Stromal cell of bone marrow (primary cell): ENCODE results near the gene C20orf144.

Experiments used
- DNase-seq: peaks from one replicate; pipeline ENCODE4 v3.0.0-alpha.2; 2012; ENCODE audit warnings: low read depth

Gene C20orf144

DNA sequence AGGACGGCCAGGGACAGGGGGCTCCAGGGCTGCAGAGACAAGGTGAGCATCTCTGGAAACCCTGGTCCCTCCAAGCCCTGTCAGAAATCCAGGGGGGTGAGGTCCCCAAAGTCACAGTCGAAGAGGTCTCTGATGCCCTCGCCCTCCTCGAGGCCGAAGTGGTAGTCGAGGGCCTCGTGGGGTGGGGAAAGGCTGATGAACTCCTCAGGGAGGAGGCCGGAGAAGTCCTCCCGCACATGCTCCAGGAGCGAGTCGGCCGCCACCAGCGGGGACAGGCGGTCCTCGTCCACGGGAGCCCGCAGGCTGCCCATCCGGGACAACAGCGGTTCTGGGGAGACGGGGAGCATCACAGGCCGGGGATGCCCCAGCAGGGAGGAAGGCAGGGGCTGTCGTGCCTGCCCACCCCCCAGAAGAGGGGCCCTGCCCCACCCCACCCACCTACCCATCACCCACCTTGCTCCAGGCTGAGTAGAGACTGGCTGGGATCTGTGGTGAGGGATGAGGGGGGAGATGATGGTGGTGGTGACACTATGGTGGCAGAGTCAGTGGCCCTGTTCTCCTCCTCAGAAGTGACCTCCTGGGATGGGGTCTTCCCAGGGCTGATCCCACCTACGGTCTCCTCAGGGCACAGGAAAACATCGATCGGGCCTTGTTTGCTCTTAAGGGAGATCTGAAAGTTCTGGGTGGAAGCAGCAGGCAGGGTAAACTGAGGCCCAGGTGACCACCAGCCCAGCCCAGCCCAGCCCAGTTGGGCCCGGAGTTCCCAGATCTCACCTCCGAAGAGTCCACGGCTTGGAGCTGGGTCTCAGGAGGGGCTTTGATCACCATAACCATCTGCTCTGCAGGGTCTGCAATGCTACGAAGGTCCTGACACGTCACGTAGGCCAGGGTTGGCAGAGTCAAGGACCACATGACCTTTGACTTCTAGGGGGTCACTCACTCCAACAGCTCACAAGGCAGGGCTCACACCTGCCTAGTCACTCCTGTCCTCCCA is 14.8 kb downstream of the C20orf144 start:
- DNase-seq, result no peak

DNA sequence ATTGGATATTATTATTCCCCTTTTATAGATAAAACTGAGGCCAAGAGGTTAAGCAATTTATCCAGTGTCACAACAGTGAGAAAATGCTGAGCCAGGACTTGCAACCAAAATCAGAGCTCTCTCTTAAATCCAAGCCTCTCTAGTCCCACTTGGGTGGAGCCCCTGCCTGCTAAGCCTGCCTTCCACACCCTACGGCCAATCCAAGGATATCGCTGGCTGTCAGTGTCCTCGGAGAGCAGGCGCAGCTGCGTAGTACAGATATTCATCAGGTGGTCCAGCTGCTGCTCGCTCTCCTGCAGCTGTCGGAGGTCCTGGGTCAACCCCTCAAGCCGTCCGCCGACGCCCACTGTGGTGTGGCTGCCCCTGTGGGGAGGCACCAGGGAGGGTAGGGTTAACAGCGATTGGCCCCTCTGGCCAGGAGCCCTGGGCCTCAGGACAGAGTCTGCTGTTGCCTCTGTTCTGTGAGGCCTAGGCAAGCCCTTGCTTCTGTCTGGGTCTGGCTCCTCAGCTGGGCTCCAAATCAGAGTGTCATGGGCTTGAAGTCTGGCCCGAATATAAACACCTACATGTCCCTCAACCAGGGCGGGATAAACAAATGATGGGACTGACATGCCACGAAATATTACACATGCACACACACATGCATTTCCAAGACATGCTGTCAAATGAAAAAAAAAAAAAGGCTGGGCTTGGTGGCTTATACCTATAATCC is 16.0 kb downstream of the C20orf144 start:
- DNase-seq, result no peak

DNA sequence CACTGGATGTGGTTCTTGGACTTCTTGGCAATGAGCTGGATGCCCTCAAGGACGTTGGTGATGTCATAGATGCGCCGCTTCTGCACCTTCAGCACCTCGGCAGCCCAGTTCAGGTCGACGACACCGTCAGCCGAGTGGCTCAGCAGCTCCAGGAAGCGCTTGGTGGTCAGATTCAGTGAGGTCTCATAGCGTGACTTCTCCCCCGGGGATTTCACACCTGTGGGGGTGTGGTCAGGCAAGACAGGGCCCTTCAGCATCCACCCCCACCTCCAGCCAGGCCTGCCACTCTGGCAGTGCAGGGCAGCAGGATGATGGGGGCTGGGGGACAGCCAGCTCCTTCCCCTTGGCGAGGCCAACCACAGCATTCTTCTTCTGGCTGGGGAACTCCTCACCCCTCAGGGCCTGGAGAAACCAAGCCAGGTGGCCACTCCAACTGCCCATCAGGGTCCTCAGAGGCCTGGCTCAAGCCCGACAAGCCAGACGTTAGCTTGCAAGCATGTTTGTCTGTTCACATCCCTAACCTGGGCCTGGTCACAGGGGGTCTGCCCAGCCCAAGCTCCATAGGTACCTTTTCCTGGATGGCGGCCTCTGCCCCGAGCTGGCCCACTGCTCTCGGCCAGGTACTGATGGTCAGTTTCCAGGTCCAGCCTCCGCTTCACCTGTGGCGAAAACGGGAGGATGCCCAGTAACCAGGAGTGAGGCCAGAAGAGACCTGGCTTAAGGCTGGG is 17.8 kb downstream of the C20orf144 start:
- DNase-seq, result no peak

DNA sequence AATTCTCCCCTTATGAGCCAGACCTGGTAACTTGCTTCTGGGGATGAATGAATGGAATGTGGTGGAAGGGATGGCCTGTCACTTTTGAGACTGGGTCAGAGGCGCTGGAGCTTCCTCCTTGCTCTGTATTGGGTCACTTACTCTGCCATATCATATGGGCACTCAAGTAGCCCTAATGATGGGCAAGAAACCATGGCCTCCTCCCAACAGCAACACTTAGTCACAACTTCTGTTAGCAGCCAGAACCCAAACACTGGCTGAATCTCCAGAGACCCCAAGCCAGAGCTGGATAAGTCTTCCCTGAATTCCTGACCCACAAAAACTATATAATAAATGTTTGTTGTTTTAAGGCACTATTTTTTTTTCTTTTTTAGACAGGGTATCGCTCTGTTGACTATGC is 18.6 kb downstream of the C20orf144 start:
- peak; percentile 82 for DNase-seq

DNA sequence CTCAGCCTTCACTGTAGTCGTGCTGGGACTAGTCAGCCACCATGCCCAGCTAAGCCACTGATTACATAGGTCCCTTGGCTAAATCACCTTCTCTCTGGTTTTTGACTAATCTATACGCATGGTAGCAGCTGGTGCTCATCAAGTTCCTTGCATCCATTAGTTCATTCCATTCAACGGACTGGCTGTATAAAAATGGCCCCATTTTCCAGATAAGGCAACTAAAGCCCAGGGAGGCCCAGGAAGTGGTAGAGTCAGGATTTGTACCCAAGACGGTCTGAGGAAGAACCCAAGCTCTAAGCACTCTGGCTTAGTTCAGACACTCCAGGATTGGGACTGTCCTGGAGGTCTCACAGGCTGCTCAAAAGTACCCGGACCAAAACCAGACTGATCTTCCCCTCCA is 19.2 kb downstream of the C20orf144 start:
- no peak for DNase-seq

DNA sequence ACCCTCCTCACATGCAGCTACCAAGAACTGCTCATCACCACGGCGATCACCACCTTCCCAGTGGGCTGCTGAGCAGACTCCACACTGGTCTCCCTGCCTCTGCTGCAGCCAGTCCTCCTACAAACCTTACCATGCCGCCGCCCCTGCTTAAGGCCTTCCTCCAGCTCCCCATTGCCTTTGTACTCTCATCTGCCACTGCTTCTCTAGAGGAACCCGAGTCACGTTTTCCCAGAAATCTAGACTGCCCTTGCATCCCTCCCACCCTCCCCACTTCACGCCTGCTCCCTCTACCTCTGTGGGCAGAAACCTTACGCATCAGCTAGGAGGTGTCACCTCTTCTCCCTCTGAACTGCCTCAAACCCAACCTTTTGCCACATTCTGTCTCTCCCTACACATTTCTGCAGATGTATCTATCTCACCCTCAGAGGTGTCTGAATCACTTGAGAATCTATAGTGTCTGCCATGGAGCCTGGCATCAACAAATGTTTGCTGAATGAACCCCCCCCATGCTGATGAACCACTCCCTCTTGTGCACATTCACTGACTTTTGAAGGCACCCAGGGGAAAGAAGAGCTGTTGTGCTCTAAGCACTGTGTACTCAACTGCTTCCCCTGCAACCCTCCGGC is 19.7 kb downstream of the C20orf144 start:
- no peak for DNase-seq

DNA sequence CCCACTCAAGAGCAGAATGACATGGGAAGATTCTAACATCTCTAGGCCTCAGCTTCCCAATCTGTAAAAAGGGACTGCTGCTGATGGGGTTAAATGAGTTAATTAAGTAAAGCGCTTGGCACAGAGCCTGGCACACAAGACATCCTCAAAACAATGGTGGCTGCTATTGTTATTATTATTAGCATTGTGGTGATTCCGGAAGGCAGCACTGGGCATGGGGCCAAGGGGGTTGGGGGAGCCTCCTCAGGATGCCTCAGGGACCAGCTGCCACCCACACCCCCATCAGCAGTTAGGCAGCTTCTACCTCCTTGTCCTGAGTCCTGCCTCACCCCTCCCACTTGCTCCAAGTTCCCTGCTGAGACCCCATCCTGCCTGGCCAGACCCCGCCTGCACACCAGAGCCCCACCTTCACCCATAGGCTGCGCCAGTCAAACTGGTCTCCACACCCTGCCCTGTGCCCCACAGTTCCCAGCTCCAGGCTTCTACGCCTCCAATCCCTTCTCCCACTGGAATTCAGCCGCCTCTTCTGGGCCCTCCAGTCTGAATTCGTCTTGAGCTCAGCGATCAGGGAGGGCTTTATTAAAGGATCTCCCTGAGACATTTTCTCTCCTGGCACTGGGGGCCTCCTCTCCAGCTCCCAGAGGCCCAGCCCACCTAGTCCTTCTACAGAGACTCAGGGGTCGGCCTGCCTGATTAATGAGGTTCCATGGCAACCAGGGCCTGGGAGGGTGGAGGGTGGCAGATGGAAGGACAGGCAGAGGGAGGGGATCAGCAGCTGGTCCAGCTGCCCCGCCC is 22.6 kb downstream of the C20orf144 start:
- DNase-seq, result no peak

DNA sequence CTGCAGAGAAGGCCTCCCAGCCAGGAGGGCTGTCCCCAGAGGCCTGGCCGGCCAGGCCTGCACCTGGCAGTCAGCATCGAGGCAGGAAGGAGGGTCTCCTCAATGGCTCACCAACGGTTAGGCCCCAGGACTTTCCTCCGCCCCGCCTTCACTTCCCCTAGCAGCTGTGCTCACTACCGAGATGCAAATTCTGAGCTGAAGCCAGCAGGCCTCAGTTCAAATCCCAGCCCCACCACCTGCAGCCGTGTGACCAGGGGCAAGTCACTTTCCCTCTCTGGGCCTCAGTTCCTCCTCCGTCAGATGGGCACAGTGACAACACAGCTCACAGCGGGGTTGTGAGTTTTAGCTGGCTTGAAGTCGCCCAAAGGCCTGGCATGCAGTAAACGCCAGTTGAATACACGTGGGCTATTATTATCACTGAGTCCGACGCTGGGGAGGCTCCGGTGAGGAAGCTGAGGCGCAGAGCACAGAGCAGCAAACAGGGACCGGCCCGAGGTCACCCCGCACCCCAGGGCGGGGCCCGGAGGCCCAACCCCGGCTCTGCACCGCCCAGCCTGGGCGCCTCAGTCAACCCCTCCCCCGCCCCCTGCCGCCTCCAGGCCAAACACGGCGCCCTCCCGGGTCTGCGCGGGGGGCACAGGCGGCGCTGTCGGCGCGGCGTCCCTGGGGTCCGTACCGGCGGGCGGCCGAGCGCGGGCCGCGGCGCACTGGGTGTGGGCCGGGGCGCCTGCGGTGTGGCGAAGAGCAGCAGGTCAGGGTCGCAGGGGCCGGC is 23.4 kb downstream of the C20orf144 start:
- no peak for DNase-seq

DNA sequence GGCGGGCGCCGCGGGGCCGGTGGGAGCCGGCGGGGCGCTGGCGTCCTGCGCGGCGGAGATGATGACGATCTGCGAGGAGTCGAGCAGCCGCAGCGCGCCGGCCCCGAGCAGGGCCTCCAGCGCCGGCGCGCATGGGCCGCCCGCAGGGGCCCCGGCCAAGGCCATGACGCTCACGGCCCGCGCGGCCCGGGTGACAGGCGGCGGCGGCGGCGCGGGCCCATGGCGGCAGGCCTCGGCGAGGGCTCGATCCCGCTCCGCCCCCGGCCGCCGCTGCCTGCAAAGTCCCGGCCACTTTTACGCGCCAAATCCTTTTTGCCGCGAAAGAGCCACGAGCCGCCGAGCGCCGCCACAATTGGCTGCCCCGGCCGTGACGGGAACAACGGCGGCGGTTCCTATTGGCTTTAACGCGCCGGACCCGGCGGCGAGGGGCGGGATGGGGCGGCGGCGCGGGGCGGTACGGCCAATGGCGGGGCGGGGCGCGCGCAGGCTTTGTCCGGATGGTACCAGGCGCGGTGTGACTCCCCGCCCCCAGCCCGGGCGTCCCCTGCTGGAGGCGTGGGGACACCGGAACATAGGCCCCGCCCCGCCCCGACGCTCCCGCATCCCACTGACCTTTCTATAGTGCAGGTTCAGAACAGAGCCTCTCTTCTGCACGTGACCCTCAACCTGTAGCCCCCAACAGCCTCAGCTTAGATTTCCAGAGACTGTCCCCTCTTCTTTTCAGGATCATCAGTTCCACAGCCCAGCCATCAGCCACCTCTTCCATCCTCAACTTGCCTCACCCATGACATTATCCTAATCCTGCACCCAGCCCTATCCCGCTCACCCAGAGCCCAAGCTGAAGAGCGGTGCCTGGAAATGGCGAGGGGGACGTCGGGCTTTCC is 24.2 kb downstream of the C20orf144 start, which contains the start of gene E2F1:
Gene E2F1 (minus strand): TSS at position 286 of the 884 bp plus-strand sequence. CDS start 121 bp downstream, at position 165.
- peak; percentile 88 for DNase-seq

DNA sequence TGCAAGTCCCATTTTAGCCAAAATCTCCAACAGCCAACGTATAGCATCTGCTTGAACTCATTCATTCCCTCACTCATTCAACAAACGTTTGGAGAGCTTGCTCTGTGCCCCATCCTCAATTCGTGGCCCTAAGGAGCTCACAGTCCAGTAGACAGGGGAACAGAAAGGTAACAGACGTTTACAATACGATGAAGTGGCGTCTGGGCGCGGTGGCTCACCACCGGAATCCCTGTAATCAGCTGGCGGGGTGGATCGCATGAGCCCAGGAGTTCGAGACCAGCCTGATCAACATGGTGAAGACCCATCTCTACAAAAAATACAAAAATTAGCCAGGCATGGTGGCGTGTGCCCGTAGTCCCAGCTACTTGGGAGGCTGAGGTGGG is 24.8 kb downstream of the C20orf144 start:
- DNase-seq, result no peak

DNA sequence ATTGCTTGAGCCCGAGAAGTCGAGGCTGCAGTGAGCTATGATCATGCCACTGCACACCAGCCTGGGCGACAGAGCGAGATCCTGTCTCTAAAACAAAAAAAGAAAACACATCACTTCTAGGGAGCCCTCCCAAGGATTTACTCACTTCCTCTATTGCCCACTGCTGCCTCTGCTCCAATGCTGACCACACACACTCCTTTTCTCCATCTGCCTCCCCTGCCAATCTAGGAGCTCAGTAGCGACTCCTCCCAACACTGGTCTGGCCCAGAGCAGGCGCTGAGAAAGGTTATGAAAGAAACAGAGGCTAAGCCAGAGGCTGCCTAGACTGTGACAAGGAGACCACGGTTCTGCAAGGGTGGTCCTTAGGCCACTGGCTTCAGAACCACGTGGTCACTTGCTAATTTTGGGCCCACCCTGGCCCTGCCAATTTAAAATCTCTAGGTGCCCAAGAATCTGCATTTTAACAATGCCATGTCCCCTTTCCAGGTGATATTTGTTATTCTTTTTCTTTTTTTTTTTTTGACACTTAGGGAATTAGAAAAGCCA is 25.3 kb downstream of the C20orf144 start:
- no peak for DNase-seq

DNA sequence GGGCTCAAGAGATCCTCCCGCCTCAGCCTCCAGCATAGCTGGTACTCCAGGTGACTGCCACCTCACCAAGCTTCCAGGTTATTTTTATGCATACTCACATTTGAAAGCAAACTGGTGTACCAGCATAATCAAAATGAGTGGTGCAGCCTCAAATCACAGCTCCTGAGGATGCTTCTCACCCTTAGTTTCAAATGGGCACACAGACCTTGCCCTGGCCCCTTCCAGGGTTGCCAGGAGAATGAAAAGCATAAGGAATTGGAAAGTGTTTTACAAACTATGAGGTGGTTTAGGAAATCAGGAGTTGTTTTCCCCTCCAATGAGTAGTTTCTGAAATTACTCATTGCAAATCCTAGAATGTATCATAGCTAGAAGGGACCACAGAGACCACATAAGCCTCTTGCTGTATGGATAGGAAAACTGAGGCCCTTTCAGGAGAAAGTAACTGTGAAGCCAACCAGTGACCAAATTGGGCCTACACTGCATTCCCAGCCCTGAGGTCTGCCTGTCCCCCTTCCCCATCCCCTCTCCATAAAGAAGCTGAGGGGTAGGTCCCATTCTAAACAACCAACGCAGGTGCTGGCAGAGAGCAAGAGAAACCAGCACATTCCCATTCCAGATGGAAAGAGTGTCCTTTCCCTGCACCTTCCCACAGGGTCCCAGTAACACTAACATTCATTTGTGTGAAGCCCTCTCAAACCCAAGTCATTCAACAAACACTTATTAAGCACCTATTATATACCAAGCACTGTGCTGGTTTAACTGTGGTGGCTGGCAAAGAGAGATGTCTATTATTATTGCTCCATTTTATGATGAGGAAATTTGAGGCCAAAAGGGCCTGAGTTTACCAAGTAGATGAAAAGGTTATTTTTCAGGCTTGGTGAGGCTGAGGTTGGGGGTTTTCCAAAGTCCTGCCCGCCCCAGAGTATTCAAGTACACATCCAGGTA is 26.1 kb downstream of the C20orf144 start:
- no peak for DNase-seq

DNA sequence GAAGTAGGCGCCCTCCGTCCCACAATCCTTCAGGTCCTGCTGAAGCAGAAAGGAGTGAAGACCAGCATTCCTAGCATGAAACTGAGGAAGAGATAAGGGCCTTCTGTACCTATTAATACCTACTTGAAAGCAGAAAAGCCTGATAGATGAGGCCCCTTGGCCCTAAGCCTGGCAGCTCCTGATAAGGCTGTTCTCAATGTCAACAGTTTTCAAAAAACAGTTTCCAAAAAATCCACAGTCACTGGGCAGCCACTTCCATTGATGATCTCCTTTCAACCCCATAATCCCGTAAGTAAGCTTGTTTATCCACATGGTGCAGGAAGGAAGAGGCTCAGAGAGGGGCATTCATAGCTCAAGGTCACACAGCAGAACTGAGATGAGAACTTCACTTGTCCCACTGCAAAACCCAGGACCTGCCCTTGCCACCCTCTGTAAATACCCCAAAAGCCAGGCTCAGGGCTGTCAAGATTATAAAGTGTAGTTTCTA is 26.9 kb downstream of the C20orf144 start:
- DNase-seq, result no peak

DNA sequence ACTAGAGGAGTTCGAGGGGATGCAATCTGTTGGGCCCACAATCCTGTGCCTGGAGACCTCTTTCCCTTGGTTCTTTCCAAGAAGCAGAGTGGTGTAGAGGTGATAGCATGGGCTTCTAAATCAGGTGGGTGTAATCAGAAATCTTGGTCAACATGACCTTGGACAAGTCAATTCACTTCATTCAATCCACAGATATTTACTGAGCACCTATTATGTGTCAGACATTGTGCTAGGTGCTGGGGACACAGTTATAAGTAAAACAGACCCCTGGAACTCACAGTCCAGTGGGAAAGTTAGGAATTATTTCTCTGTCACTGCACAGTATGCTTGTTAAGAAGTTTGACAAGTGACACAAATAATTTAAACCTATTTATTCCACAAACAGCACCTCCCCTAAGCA is 27.4 kb downstream of the C20orf144 start:
- no peak for DNase-seq

DNA sequence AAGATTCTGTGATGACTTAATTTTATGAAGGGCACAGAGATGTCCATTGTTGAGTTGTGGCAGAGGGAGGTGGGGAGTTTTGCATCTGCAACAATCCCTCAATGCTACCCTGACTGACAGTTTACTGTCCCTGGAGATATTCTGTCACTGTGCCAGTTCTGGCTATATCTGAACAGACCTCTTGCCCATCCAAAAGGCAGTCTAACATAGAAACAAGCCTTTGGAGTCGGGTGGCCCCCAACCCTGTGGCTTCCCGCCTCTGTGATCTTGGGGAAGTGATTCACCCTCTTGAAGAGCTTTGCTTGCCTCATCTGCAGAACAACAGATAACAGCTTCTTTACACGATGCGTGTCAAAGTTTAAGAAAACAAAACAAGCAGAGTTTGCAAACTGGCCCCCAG is 27.8 kb downstream of the C20orf144 start:
- DNase-seq, result no peak

DNA sequence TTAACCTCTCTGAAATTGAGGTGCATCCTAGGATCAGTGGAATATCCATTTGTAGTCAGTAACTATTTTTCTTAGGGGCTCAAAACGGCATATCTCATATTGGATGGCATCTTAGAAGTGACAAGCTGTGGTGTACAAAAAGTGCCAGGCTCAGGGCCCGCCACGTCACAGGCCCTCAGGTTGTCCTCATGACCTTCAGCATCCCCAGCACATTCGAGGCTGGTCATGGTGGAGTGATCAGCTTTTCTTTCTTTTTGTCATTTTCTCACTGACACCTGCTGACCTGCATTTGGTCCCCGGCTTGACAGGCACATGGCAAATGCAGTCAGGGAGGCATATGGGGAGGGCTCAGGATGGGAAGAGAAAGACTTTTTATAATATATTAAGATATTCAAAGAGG is 31.2 kb downstream of the C20orf144 start:
- DNase-seq, result no peak

DNA sequence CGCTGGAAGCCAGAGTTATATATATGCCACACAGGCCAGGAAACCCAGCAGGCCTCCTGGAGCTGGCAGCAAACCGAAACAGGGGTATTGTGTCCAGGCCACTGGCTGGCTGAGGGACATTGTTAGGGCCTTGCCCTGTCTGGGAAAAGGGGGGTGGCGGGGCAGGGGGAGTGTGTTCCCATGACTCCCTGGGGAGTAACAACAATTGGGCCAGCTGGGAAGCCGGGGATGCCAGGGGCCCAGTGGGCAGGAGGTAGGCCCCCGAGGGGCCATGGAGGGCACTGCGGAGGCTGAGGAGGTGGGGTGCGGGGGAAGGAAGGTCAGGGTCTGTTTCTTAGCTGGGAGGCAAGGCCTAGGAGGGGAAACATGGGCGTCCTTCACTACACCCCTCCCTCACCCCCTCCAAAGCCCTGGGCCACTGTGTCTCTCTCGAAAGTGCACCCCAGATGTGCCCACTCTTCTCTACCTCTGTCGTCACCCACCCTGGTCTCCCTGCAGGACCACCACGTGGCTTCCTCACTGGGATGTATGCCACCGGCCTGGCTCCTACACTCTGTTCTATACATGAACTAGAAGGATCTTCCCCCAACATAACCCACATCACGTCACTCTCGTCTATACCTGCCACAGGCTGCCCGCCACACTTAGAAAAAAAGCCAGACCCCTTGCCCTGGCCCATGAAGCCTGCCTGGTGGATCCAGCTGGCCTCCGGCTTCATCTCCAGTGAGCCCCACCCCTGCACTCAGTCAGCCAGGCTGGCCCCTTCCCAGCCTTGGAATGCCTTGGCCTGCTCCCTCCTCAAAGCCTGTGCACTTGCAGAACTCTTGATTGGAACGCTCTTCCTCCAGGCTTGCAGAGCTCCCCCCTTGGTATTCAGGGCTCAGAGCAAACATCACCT is 31.9 kb downstream of the C20orf144 start:
- DNase-seq, result no peak
